ENCODE results near the gene CNOT2. TPM values are rescaled to one million over a fixed set of nuclear protein-coding genes. Genes with fewer than 3 reads are reported as not detected.
A peak's percentile ranks its signal among the peaks of the same experiment; 100 is the strongest.

Gene CNOT2
- total RNA-seq, 1 experiment from 2014 or later, result 82.9 TPM

DNA sequence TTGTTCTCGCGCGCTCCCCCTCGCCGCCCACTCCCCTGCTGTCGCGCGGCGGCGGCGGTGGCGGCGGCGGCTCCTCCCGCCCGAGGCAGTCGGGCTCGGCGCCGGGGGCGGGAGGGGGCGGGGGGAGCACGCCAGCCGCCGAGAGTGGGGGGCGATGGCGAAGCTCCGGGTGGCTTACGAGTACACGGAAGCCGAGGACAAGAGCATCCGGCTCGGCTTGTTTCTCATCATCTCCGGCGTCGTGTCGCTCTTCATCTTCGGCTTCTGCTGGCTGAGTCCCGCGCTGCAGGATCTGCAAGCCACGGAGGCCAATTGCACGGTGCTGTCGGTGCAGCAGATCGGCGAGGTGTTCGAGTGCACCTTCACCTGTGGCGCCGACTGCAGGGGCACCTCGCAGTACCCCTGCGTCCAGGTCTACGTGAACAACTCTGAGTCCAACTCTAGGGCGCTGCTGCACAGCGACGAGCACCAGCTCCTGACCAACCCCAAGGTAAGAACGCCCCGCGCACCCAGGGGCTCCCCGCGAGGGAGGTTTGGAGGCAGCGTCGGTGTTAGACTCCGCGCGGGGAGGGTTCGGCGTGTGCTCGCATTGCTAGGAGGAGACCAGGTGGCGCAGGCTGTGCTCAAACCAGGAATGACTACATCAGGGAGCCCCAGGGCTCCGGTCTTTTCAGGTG lies 123.5 kb downstream of the CNOT2 start:
- Histone ChIP-seq H4K20me1 (ENCODE audit: control insufficient read depth, insufficient read depth, insufficient read length) (no peaks in the 10 kb centered on the region), H3K56ac (ENCODE audit: insufficient read length, low read depth, low read length) (no peak overlapping the region), H3K23me2 (ENCODE audit: insufficient read length, low read depth, low read length, poor library complexity, severe bottlenecking) (peaks cover 21% of the 10 kb centered on the region), H3K4me1 (ENCODE audit: insufficient read depth, low read length) (no peaks in the 10 kb centered on the region), H3T11ph (ENCODE audit: low read length) (no peak overlapping the region), H3K27me3 (ENCODE audit: insufficient read depth, low read length) (no peaks in the 10 kb centered on the region), H3K23ac (ENCODE audit: insufficient read length, low read depth, low read length) (no peak overlapping the region), H2BK120ac (ENCODE audit: low read depth, low read length, poor library complexity, severe bottlenecking) (no peak overlapping the region), H2BK15ac (ENCODE audit: low read depth, low read length) (no peak overlapping the region), H3K9me3 (ENCODE audit: control insufficient read depth, low read depth, low read length) (no peaks in the 10 kb centered on the region), H4K8ac (replicated peaks; ENCODE audit: insufficient read length, low read depth, low read length) (no peak overlapping the region), H3K79me2 (ENCODE audit: insufficient read depth, low read length) (no peaks in the 10 kb centered on the region; the same call in 1 of the 2 replicates), H3K27ac (ENCODE audit: insufficient read length, low read depth, low read length) (no peak overlapping the region), H3K18ac (ENCODE audit: insufficient read length, low read depth, low read length) (peak overlapping the region; percentile 16), H2AK5ac (ENCODE audit: insufficient read length, low read length) (no peak overlapping the region), H2BK12ac (ENCODE audit: insufficient read length, low read depth, low read length) (no peak overlapping the region), H3K4ac (ENCODE audit: low read depth, low read length) (no peak overlapping the region), H4K91ac (ENCODE audit: insufficient read length, low read depth, low read length) (no peak overlapping the region), H3K9ac (ENCODE audit: extremely low read depth, insufficient read length, low read length) (peak overlapping the region; percentile 60), H3K14ac (ENCODE audit: insufficient read depth, low read length) (peak overlapping the region; percentile 69; the same call in 1 of the 2 replicates), H2BK5ac (ENCODE audit: insufficient read length, low read length) (no peak overlapping the region), H3K79me1 (ENCODE audit: insufficient read depth, low read depth, low read length, poor library complexity, severe bottlenecking) (no peaks in the 10 kb centered on the region), H4K5ac (ENCODE audit: insufficient read length, low read depth, low read length) (no peak overlapping the region), H3K4me2 (ENCODE audit: insufficient read depth, insufficient read length, low read length) (peak overlapping the region; percentile 99), H2AFZ (ENCODE audit: low read length) (no peak overlapping the region), H2BK20ac (ENCODE audit: low read depth, low read length, poor library complexity, severe bottlenecking) (no peak overlapping the region)
- H3K9me3 Mint-ChIP-seq, result peaks cover 0 to 2% of the 10 kb centered on the region in 2 experiments; a peak in 1 of 5 replicates
- peaks cover 6% of the 10 kb centered on the region for H3K27me3 Mint-ChIP-seq (ENCODE audit: low read depth)
- H3K4me1 Mint-ChIP-seq, result peaks cover 18 to 22% of the 10 kb centered on the region in 2 experiments
- TF ChIP-seq, protein P1, sequence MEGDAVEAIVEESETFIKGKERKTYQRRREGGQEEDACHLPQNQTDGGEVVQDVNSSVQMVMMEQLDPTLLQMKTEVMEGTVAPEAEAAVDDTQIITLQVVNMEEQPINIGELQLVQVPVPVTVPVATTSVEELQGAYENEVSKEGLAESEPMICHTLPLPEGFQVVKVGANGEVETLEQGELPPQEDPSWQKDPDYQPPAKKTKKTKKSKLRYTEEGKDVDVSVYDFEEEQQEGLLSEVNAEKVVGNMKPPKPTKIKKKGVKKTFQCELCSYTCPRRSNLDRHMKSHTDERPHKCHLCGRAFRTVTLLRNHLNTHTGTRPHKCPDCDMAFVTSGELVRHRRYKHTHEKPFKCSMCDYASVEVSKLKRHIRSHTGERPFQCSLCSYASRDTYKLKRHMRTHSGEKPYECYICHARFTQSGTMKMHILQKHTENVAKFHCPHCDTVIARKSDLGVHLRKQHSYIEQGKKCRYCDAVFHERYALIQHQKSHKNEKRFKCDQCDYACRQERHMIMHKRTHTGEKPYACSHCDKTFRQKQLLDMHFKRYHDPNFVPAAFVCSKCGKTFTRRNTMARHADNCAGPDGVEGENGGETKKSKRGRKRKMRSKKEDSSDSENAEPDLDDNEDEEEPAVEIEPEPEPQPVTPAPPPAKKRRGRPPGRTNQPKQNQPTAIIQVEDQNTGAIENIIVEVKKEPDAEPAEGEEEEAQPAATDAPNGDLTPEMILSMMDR (conservative IDR thresholded peaks at IDR 0.05), result no peak
- peak; percentile 62 for DNase-seq
- H3K27ac Mint-ChIP-seq, result peak overlapping the region in 1 of 3 experiments; percentile 91; a peak in 2 of 7 replicates
- peak overlapping the region; percentile 91 to 97 for H3K4me3 Mint-ChIP-seq
- peaks cover 3 to 13% (median 5%) of the 10 kb centered on the region in 3 experiments; a peak in 5 of 7 replicates for H3K36me3 Mint-ChIP-seq (ENCODE audit: insufficient read depth in 1 of 3, low read depth in 3 of 3)
- WGBS (ENCODE audit: extremely low coverage, insufficient read length, low lambda C conversion rate), result no CpG with 5 or more reads among the region's 69 CpGs

All from H9 (cell line).